PFSK-1 (cell line): ENCODE results near the gene ALG8.

Source experiments
- SIN3A ChIP-seq: IDR thresholded peaks from 2 replicates; pipeline ENCODE4 v1.6.1; 2012; ENCODE audit warnings: mild to moderate bottlenecking, low read length, moderate library complexity, borderline replicate concordance; ENCODE audit not compliant: insufficient read depth
- TAF1 ChIP-seq: IDR thresholded peaks from 2 replicates; pipeline ENCODE4 v1.6.1; 2012; ENCODE audit warnings: low read length, control low read depth, borderline replicate concordance; ENCODE audit not compliant: insufficient read depth

DNA sequence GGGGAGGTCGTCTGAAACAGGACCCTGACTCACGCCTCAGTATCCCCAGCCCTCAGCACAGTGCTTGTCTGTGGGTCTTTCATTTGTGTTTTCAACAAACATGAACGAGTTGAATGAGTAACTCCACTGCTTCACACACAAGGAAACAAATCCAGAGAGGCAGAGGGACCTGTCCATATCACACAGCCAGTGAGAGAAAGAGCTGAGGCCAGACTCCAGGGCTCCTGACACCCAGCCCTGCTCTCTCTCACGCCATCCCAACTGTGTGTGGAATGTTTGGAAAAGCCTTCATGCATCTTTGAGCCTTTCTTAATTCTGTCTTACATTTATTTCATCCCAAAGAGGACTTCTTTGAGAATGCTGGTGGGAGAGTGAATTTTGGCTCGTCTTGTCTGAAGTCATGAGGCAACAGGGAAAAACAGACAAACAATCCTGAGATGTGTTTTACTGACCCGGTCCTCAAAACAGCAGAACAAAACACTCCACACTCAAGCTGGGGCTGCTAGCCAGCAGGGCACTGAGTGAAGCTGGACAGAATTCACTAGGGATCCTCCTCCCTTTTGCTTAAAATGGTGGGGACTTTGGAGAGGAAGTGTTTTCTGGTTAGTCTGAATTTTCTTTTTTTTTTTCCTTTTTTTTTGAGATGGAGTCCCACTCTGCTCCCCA lies 19.7 kb upstream of the ALG8 start:
- TF ChIP-seq SIN3A, result no peak
- TF ChIP-seq TAF1, result no peak
